CD4-positive, alpha-beta T cell treated with Interleukin-4 for 1 hour (primary cell): ENCODE data around the gene TULP4.
"Not testable (repeated sequence)": the region's sequence is repeated elsewhere in the genome, so short reads cannot be mapped to it uniquely, and the experiment has no call there.

Experiments
- DNase-seq, 2 donors: peaks; one replicate each; pipeline ENCODE4 v3.0.0-alpha.2; 2020 to 2022

TULP4 gene

GRCh38 chr6:158508450-158508849 lies 196.2 kb downstream of the TULP4 start:
- DNase-seq, result no peak

- DNase-seq, result no peak
Measured at GRCh38 chr6:158509465-158509864, 197.2 kb downstream of the TULP4 start.

GRCh38 chr6:158512809-158513208 lies 200.5 kb downstream of the TULP4 start:
- DNase-seq, result no peak

- no peak for DNase-seq
Measured at GRCh38 chr6:158514176-158514575, 201.9 kb downstream of the TULP4 start.

GRCh38 chr6:158514991-158515390 lies 202.7 kb downstream of the TULP4 start:
- DNase-seq, result no peak

GRCh38 chr6:158516098-158516497 lies 203.8 kb downstream of the TULP4 start:
- no peak for DNase-seq

GRCh38 chr6:158517038-158517437 lies 204.8 kb downstream of the TULP4 start:
- no peak for DNase-seq

- no peak for DNase-seq
Measured at GRCh38 chr6:158517581-158517980, 205.3 kb downstream of the TULP4 start.

GRCh38 chr6:158518191-158519127 lies 206.2 kb downstream of the TULP4 start:
- peak; percentile 56 to 73 for DNase-seq

- no peak for DNase-seq
Measured at GRCh38 chr6:158519300-158519699, 207.0 kb downstream of the TULP4 start.

GRCh38 chr6:158519761-158520160 lies 207.5 kb downstream of the TULP4 start:
- no peak for DNase-seq

GRCh38 chr6:158520975-158521374 lies 208.7 kb downstream of the TULP4 start:
- not testable (repeated sequence) for DNase-seq

GRCh38 chr6:158521759-158522158 lies 209.5 kb downstream of the TULP4 start:
- no peak for DNase-seq

GRCh38 chr6:158522616-158523015 lies 210.4 kb downstream of the TULP4 start:
- DNase-seq, result no peak

- no peak for DNase-seq
Measured at GRCh38 chr6:158524311-158524710, 212.0 kb downstream of the TULP4 start.

- DNase-seq, result not testable (repeated sequence)
Measured at GRCh38 chr6:158527858-158528257, 215.6 kb downstream of the TULP4 start.

GRCh38 chr6:158528826-158529225 lies 216.6 kb downstream of the TULP4 start:
- no peak for DNase-seq

- DNase-seq, result no peak
Measured at GRCh38 chr6:158529629-158530028, 217.4 kb downstream of the TULP4 start.

- no peak for DNase-seq
Measured at GRCh38 chr6:158531566-158531965, 219.3 kb downstream of the TULP4 start.

- no peak for DNase-seq
Measured at GRCh38 chr6:158531970-158532369, 219.7 kb downstream of the TULP4 start.

- DNase-seq, result peak; percentile 66 to 72
Measured at GRCh38 chr6:158536084-158536890, 224.0 kb downstream of the TULP4 start.

GRCh38 chr6:158536891-158537798 lies 224.9 kb downstream of the TULP4 start:
- DNase-seq, result peak in 1 of 2 donors; percentile 19

- DNase-seq, result no peak
Measured at GRCh38 chr6:158538741-158539140, 226.5 kb downstream of the TULP4 start.
